ENCODE data around the gene SPEM3.

The SPEM3 gene

DNA sequence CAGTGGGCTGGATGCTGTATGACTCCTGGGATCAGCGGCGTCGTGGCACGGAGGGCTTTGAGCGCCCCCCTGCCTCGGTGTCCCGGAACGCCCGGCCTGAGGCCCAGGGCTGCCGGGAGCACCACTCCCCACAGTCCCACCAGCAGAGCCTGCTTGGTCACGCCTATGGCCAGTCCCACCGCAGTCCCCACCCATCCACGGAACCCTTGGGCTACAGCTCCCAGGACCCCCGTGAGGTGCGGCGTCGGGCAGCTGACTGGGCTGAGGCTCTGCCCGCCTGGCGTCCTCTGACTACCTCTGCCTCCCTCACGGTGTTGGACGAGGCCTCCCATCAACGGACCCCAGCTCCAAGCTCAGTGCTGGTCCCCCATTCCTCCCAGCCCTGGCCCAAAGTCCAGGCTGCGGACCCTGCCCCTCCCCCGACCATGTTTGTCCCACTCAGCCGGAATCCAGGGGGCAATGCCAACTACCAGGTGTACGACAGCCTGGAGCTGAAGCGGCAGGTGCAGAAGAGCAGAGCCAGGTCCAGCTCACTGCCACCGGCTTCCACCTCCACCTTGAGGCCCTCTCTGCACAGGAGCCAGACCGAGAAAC is 1.7 kb upstream of the SPEM3 start:
- no peak for DNase-seq (ENCODE audit: extremely low read depth, low read depth)
- TF ChIP-seq, protein P1, sequence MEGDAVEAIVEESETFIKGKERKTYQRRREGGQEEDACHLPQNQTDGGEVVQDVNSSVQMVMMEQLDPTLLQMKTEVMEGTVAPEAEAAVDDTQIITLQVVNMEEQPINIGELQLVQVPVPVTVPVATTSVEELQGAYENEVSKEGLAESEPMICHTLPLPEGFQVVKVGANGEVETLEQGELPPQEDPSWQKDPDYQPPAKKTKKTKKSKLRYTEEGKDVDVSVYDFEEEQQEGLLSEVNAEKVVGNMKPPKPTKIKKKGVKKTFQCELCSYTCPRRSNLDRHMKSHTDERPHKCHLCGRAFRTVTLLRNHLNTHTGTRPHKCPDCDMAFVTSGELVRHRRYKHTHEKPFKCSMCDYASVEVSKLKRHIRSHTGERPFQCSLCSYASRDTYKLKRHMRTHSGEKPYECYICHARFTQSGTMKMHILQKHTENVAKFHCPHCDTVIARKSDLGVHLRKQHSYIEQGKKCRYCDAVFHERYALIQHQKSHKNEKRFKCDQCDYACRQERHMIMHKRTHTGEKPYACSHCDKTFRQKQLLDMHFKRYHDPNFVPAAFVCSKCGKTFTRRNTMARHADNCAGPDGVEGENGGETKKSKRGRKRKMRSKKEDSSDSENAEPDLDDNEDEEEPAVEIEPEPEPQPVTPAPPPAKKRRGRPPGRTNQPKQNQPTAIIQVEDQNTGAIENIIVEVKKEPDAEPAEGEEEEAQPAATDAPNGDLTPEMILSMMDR (IDR thresholded peaks at IDR 0.05; ENCODE audit: low read depth, low read length, missing control alignments), result no peak
- H3K4me3 ChIP-seq (replicated peaks; ENCODE audit: low read depth, low read length), result no peak overlapping the region

DNA sequence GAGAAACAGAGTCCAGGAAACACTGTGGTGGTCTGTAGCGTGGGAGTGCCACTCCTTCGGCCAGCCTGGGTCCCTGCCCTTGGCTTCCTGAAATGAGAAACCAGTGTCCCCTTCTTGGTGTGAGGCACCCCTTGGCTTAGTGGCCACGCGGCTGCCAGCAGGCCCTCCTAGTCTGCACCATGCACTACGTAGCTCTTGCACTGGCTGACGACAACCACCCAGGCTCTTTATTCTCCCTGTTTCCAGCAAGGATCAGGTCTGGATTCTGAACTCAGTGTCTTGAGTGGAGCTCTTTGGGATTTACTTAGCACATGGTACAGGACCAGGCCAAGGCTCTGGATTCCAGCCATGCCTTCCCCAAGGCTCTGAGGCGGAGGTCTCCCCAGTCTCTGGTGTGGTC is 1.1 kb upstream of the SPEM3 start:
- no peak for DNase-seq (ENCODE audit: extremely low read depth, low read depth)
- TF ChIP-seq, protein P1 (IDR thresholded peaks at IDR 0.05; ENCODE audit: low read depth, low read length, missing control alignments), result no peak
- no peak overlapping the region for H3K4me3 ChIP-seq (replicated peaks; ENCODE audit: low read depth, low read length)

DNA sequence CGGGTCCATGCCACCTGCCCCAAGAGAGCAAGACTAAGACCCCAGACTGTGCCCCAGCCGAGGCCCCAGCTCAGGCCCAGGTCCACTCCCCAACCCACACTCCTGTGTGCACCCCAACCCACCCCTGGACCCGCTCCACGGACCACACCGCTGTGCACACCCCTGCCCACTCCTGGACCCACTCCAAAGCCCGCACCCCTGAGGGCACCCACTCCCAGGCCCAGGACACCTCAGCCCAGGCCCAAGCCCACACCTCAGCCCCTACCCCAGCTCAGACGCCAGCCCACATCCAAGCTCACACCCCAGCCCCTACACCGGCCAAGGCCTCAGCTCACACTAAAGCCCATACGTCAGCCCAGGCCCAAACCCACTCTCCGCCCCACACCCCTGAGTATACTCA is 1.1 kb downstream of the SPEM3 start:
- DNase-seq (ENCODE audit: extremely low read depth, low read depth), result no peak
- TF ChIP-seq, protein P1 (IDR thresholded peaks at IDR 0.05; ENCODE audit: low read depth, low read length, missing control alignments), result no peak
- no peak overlapping the region for H3K4me3 ChIP-seq (replicated peaks; ENCODE audit: low read depth, low read length)

DNA sequence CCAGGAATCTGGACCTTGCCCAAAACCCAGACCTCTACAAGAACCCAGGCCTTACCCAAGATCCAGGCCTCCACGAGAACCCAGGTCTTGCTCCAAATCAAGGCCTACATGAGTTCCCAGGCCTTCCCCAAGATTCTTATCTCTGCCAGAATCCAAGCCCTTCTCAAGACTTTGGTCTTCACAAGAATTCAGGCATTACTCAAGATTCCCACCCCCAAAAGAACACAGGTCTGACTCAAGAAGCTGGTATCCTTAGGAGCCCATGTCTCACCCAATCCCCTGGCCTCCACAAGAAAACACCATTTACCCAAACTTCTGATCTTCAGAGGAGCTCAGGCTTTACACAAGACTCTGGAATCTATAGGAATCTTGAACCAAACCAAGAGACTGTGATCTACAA is 2.6 kb downstream of the SPEM3 start:
- TF ChIP-seq, protein P1 (IDR thresholded peaks at IDR 0.05; ENCODE audit: low read depth, low read length, missing control alignments), result no peak
- no peak overlapping the region for H3K4me3 ChIP-seq (replicated peaks; ENCODE audit: low read depth, low read length)
- DNase-seq (ENCODE audit: extremely low read depth, low read depth), result no peak

DNA sequence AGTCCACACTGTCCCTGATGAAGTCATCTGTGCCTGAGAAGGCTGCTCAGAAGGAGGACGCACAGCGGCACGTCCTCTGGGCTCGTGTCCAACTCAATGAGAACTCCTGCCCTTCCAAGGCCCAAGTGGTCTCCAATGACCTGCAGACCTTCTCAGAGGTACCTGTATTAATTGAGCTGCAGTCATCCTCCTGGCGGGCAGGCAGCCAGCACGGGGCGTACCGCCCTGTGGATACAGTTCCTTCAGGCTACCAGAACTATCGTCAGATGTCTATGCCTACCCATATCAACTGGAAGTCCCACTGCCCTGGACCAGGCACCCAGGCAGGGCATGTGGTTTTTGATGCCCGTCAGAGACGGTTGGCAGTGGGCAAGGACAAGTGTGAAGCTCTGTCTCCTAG is 3.6 kb downstream of the SPEM3 start:
- no peak overlapping the region for H3K4me3 ChIP-seq (replicated peaks; ENCODE audit: low read depth, low read length)
- TF ChIP-seq, protein P1 (IDR thresholded peaks at IDR 0.05; ENCODE audit: low read depth, low read length, missing control alignments), result no peak
- DNase-seq (ENCODE audit: extremely low read depth, low read depth), result no peak

DNA sequence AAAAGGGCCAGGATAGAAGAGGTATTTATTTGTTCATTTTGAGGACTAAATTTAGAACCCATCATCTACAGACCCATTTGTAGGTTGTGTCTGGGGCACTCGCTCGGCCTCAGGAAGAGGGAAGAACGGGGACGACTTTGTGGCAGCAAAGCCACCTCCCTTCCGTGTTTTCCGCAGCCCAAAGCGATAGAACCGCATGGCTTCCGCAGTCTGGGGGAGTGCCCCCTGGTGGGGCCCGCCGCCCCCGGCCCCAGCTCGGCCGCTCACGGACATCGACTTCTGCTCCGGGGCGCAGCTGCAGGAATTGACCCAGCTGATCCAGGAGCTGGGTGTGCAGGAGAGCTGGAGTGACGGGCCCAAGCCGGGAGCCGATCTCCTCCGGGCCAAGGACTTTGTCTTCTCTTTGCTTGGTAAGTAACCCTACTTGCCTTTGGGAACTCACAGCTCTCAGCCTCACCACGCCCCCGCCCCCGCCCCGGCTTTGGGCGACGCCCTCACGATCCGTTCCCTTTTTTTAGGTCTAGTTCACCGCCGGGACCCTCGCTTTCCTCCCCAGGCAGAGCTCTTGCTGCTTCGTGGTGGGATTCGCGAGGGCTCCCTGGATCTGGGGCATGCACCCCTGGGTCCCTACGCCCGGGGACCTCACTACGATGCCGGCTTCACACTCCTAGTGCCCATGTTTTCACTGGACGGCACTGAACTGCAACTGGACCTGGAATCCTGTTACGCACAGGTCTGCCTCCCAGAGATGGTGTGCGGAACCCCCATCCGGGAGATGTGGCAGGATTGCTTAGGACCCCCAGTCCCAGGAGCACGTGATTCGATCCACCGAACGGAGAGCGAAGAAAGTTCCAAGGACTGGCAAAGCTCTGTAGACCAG is 7.3 kb downstream of the SPEM3 start:
- DNase-seq (ENCODE audit: extremely low read depth, low read depth), result no peak
- TF ChIP-seq, protein P1 (IDR thresholded peaks at IDR 0.05; ENCODE audit: low read depth, low read length, missing control alignments), result peak; percentile 10
- H3K4me3 ChIP-seq (replicated peaks; ENCODE audit: low read depth, low read length), result peak overlapping the region; percentile 38

Data from HFF-Myc (cell line).